GM23338 (cell line): ENCODE measurements around the gene FSIP1. TPM values are rescaled to one million over a fixed set of nuclear protein-coding genes. Genes with fewer than 3 reads are reported as not detected.

Experiments used
- ATAC-seq: fragments of 200-7000 bp; cut with Tn5 transposase; 3 replicates; pipeline ENCODE4 v1.9.1; 2020
- DNase-seq: peaks from one replicate; pipeline ENCODE4 v3.0.0-alpha.2; 2015; ENCODE audit warnings: low spot score
- H2AFZ ChIP-seq: fragments of 200-600 bp; sonication (generic); 2 replicates; pipeline ENCODE4 v1.8.0; 2016; ENCODE audit warnings: antibody characterized with exemption, mild to moderate bottlenecking, moderate library complexity
- H3F3A ChIP-seq: fragments of 200-600 bp; sonication (generic); replicated peaks from 2 replicates; pipeline ENCODE4 v1.8.0; 2017; ENCODE audit warnings: antibody characterized with exemption, mixed run types, low read depth
- H3K27ac ChIP-seq: fragments of 200-600 bp; sonication (generic); 2 replicates; pipeline ENCODE4 v1.6.1; 2016; ENCODE audit warnings: low read depth
- H3K27me3 ChIP-seq: fragments of 200-600 bp; sonication (generic); 2 replicates; pipeline ENCODE4 v1.8.0; 2016; ENCODE audit warnings: mild to moderate bottlenecking, mixed run types, moderate library complexity; ENCODE audit not compliant: insufficient read depth
- H3K36me3 ChIP-seq: fragments of 200-600 bp; sonication (generic); 2 replicates; pipeline ENCODE4 v1.8.0; 2016; ENCODE audit warnings: mild to moderate bottlenecking; ENCODE audit not compliant: insufficient read depth
- H3K4me1 ChIP-seq: fragments of 200-600 bp; sonication (generic); 2 replicates; pipeline ENCODE4 v1.8.0; 2016; ENCODE audit warnings: mild to moderate bottlenecking, moderate library complexity; ENCODE audit not compliant: insufficient read depth
- H3K4me2 ChIP-seq: fragments of 200-600 bp; sonication (generic); 2 replicates; pipeline ENCODE4 v1.7.1; 2017; ENCODE audit warnings: mixed run types
- H3K4me3 ChIP-seq: fragments of 200-600 bp; sonication (generic); 2 replicates; pipeline ENCODE4 v1.6.1; 2016; ENCODE audit warnings: mixed run types
- H3K79me2 ChIP-seq: fragments of 200-600 bp; sonication (generic); replicated peaks from 2 replicates; pipeline ENCODE4 v1.8.0; 2017; ENCODE audit warnings: mild to moderate bottlenecking; ENCODE audit not compliant: insufficient read depth
- H3K9me2 ChIP-seq: fragments of 200-600 bp; sonication (generic); 2 replicates; pipeline ENCODE4 v1.8.0; 2017; ENCODE audit not compliant: insufficient read depth
- H4K20me1 ChIP-seq: fragments of 200-600 bp; sonication (generic); replicated peaks from 2 replicates; pipeline ENCODE4 v1.8.0; 2017; ENCODE audit warnings: mild to moderate bottlenecking; ENCODE audit not compliant: insufficient read depth
- H3K27ac Mint-ChIP-seq: 2 replicates; pipeline ENCODE4 v1.8.0; 2020; ENCODE audit warnings: inconsistent platforms, mild to moderate bottlenecking, moderate library complexity, mixed read lengths
- H3K27me3 Mint-ChIP-seq: 3 replicates; pipeline ENCODE4 v1.8.0; 2022; ENCODE audit warnings: low read depth, mild to moderate bottlenecking, moderate library complexity, mixed read lengths, inconsistent platforms; ENCODE audit not compliant: insufficient read depth, poor library complexity
- H3K36me3 Mint-ChIP-seq: 3 replicates; pipeline ENCODE4 v1.8.0; 2021; ENCODE audit warnings: low read depth, mild to moderate bottlenecking, inconsistent platforms, moderate library complexity, mixed read lengths
- H3K4me1 Mint-ChIP-seq: 3 replicates; pipeline ENCODE4 v1.8.0; 2020; ENCODE audit warnings: mild to moderate bottlenecking, inconsistent platforms, mixed read lengths
- H3K4me3 Mint-ChIP-seq: 3 replicates; pipeline ENCODE4 v1.8.0; 2021; ENCODE audit warnings: moderate library complexity, mild to moderate bottlenecking, inconsistent platforms, mixed read lengths
- H3K9me3 Mint-ChIP-seq: 3 replicates; pipeline ENCODE4 v1.8.0; 2020; ENCODE audit warnings: moderate library complexity, mild to moderate bottlenecking, inconsistent platforms, mixed read lengths
- CREB1 ChIP-seq: fragments of 250-450 bp; sonication (Bioruptor Pico); IDR thresholded peaks from 2 replicates; pipeline ENCODE4 v1.5.0; 2020; ENCODE audit warnings: low read depth, mild to moderate bottlenecking, moderate library complexity
- CTCF ChIP-seq, 2 experiments: fragments of 200-600 bp in 1 of 2; sonication (generic) in 1 of 2; conservative IDR thresholded peaks; 2 replicates each; pipeline versions ENCODE4 v1.5.1 to v1.6.1; 2016 to 2017; ENCODE audit warnings: antibody characterized with exemption in 2 of 2, low read depth in 2 of 2, mild to moderate bottlenecking in 2 of 2, moderate library complexity in 1 of 2
- ETS1 ChIP-seq: IDR thresholded peaks from 2 replicates; pipeline ENCODE4 v1.6.1; 2016; ENCODE audit warnings: antibody characterized with exemption
- EZH2 ChIP-seq: fragments of 200-600 bp; sonication (generic); IDR thresholded peaks from one replicate; pipeline ENCODE4 v1.8.0; 2017; ENCODE audit warnings: antibody characterized with exemption, mild to moderate bottlenecking, low read depth; ENCODE audit not compliant: unreplicated experiment
- EZH2phosphoT487 ChIP-seq: fragments of 200-600 bp; sonication (generic); IDR thresholded peaks from one replicate; pipeline ENCODE4 v1.8.1; 2018; ENCODE audit warnings: antibody characterized with exemption; ENCODE audit not compliant: unreplicated experiment
- JUNB ChIP-seq: IDR thresholded peaks from one replicate; pipeline ENCODE4 v1.6.1; 2016; ENCODE audit warnings: antibody characterized with exemption; ENCODE audit not compliant: unreplicated experiment
- NANOG ChIP-seq: IDR thresholded peaks from 2 replicates; pipeline ENCODE4 v1.6.1; 2016; ENCODE audit warnings: antibody characterized with exemption, borderline replicate concordance
- POLR2AphosphoS5 ChIP-seq: IDR thresholded peaks from 2 replicates; pipeline ENCODE4 v1.6.1; 2016; ENCODE audit warnings: antibody characterized with exemption, low read depth
- REST ChIP-seq: IDR thresholded peaks from one replicate; pipeline ENCODE4 v1.6.1; 2018; ENCODE audit warnings: antibody characterized with exemption; ENCODE audit not compliant: unreplicated experiment
- STAT1 ChIP-seq: IDR thresholded peaks from one replicate; pipeline ENCODE4 v1.6.1; 2016; ENCODE audit warnings: antibody characterized with exemption; ENCODE audit not compliant: unreplicated experiment
- ZNF114 ChIP-seq: fragments of 250-450 bp; sonication (Bioruptor Pico); IDR thresholded peaks from 2 replicates; pipeline ENCODE4 v1.5.0; 2020; ENCODE audit warnings: mild to moderate bottlenecking, moderate library complexity
- ZNF331 ChIP-seq: fragments of 250-450 bp; sonication (Bioruptor Pico); IDR thresholded peaks from 2 replicates; pipeline ENCODE4 v1.5.0; 2020; ENCODE audit warnings: low read depth, mild to moderate bottlenecking, moderate library complexity
- ZNF462 ChIP-seq: fragments of 250-450 bp; sonication (Bioruptor Pico); IDR thresholded peaks from 2 replicates; pipeline ENCODE4 v1.5.0; 2020; ENCODE audit warnings: mild to moderate bottlenecking, moderate library complexity
- polyA plus RNA-seq: library from polyadenylated mRNA; unstranded; fragments of >200 nt; fragmentation: Nextera tagmentation; extraction: Ambion mirVana; gene quantifications from 2 replicates; pipeline ENCODE4 v1.2.1, GENCODE V29; 2016
- total RNA-seq: library from RNA; depleted of rRNA; stranded (reverse); fragments of >200 nt; shearing (Covaris generic); gene quantifications from 2 replicates; pipeline ENCODE4 v1.2.3, GENCODE V29; 2014

Gene FSIP1
- total and polyA plus RNA-seq, 2 experiments from 2014 or later: 0.92 to 2.1 TPM

- H3K36me3 Mint-ChIP-seq: no peaks in the 10 kb centered on the region
- no peak overlapping the region for H3K4me3 Mint-ChIP-seq
- no peak overlapping the region for H3K4me2 ChIP-seq
- TF ChIP-seq STAT1: no peak
- no peak for TF ChIP-seq EZH2phosphoT487
- no peak for TF ChIP-seq ZNF331
- no peak for TF ChIP-seq REST
- TF ChIP-seq JUNB: no peak
- TF ChIP-seq ETS1: no peak
- no peak for TF ChIP-seq NANOG
- no peak for TF ChIP-seq ZNF114 (CRISPR knock-in tag)
- no peak for TF ChIP-seq CTCF (conservative IDR thresholded peaks at IDR 0.05; ENCODE audit: low read depth in 2 of 2)
- TF ChIP-seq ZNF462 (CRISPR knock-in tag): no peak
- no peak for TF ChIP-seq EZH2
- TF ChIP-seq POLR2AphosphoS5: no peak
- no peak for TF ChIP-seq CREB1
- DNase-seq: no peak
- H3K27ac Mint-ChIP-seq: no peak overlapping the region
- H2AFZ ChIP-seq: no peak overlapping the region
- no peaks in the 10 kb centered on the region for H3F3A ChIP-seq
- no peak overlapping the region for H3K27ac ChIP-seq
- H3K4me1 Mint-ChIP-seq: peaks cover 8% of the 10 kb centered on the region; the same call in 2 of the 3 replicates
- no peaks in the 10 kb centered on the region for H3K27me3 ChIP-seq
- H3K9me3 Mint-ChIP-seq: no peaks in the 10 kb centered on the region
- H3K9me2 ChIP-seq: no peaks in the 10 kb centered on the region
- H3K27me3 Mint-ChIP-seq: no peaks in the 10 kb centered on the region
- H3K4me3 ChIP-seq: no peak overlapping the region
- H3K4me1 ChIP-seq: 0 out of 2 replicates have a peak, but pooled peaks cover 5% of the 10 kb centered on the region
- no peaks in the 10 kb centered on the region for H3K36me3 ChIP-seq
- H4K20me1 ChIP-seq: no peaks in the 10 kb centered on the region
- no peak for ATAC-seq
- no peaks in the 10 kb centered on the region for H3K79me2 ChIP-seq
Measured at GRCh38 chr15:39706206-39706605, 76.4 kb downstream of the FSIP1 start.
